ENCODE results near the gene TRIP13.

Gene TRIP13

GRCh38 chr5:949815-950560 is 57.3 kb downstream of the TRIP13 start:
- H3K27ac ChIP-seq = no peak overlapping the region
- no peak for TF ChIP-seq FOXP2 (optimal IDR thresholded peaks at IDR 0.05; ENCODE audit: control extremely low read depth, extremely low read length, insufficient read depth)
- no peak for TF ChIP-seq POLR2AphosphoS5 (IDR thresholded peaks at IDR 0.05; ENCODE audit: borderline replicate concordance, low read depth, low read length)
- TF ChIP-seq EZH2 (IDR thresholded peaks at IDR 0.05) = no peak
- H3K4me3 ChIP-seq = no peak overlapping the region
- no peak overlapping the region for H3K9ac ChIP-seq (ENCODE audit: insufficient read length)
- H3K36me3 ChIP-seq (ENCODE audit: insufficient read depth, low read length) = no peaks in the 10 kb centered on the region
- DNase-seq (ENCODE audit: low read depth, low spot score) = no peak
- H3K9me3 ChIP-seq (ENCODE audit: low read depth, low read length) = peaks cover 5% of the 10 kb centered on the region; the same call in 1 of the 2 replicates

GRCh38 chr5:951940-952596 is 59.4 kb downstream of the TRIP13 start:
- no peak overlapping the region for H3K9ac ChIP-seq (ENCODE audit: insufficient read length)
- no peak overlapping the region for H3K27ac ChIP-seq
- DNase-seq (ENCODE audit: low read depth, low spot score) = no peak
- no peaks in the 10 kb centered on the region for H3K36me3 ChIP-seq (ENCODE audit: insufficient read depth, low read length)
- no peak for TF ChIP-seq EZH2 (IDR thresholded peaks at IDR 0.05)
- TF ChIP-seq FOXP2 (optimal IDR thresholded peaks at IDR 0.05; ENCODE audit: control extremely low read depth, extremely low read length, insufficient read depth) = no peak
- peaks cover 5% of the 10 kb centered on the region; the same call in 1 of the 2 replicates for H3K9me3 ChIP-seq (ENCODE audit: low read depth, low read length)
- no peak overlapping the region for H3K4me3 ChIP-seq

GRCh38 chr5:952597-953271 is 60.0 kb downstream of the TRIP13 start:
- Histone ChIP-seq H3K27ac (no peak overlapping the region), H3K9ac (ENCODE audit: insufficient read length) (no peak overlapping the region), H3K9me3 (ENCODE audit: low read depth, low read length) (peaks cover 5% of the 10 kb centered on the region; the same call in 1 of the 2 replicates), H3K4me3 (no peak overlapping the region), H3K36me3 (ENCODE audit: insufficient read depth, low read length) (no peaks in the 10 kb centered on the region)
- TF ChIP-seq EZH2 (IDR thresholded peaks at IDR 0.05) = no peak
- TF ChIP-seq FOXP2 (optimal IDR thresholded peaks at IDR 0.05; ENCODE audit: control extremely low read depth, extremely low read length, insufficient read depth) = no peak
- no peak for TF ChIP-seq POLR2AphosphoS5 (IDR thresholded peaks at IDR 0.05; ENCODE audit: borderline replicate concordance, low read depth, low read length)
- DNase-seq (ENCODE audit: low read depth, low spot score) = no peak

GRCh38 chr5:953535-954449 is 61.1 kb downstream of the TRIP13 start:
- TF ChIP-seq POLR2AphosphoS5 (IDR thresholded peaks at IDR 0.05; ENCODE audit: borderline replicate concordance, low read depth, low read length) (no peak), EZH2 (IDR thresholded peaks at IDR 0.05) (no peak), FOXP2 (optimal IDR thresholded peaks at IDR 0.05; ENCODE audit: control extremely low read depth, extremely low read length, insufficient read depth) (no peak)
- no peak overlapping the region for H3K4me3 ChIP-seq
- no peaks in the 10 kb centered on the region for H3K36me3 ChIP-seq (ENCODE audit: insufficient read depth, low read length)
- DNase-seq (ENCODE audit: low read depth, low spot score) = no peak
- peaks cover 5% of the 10 kb centered on the region; the same call in 1 of the 2 replicates for H3K9me3 ChIP-seq (ENCODE audit: low read depth, low read length)
- H3K9ac ChIP-seq (ENCODE audit: insufficient read length) = no peak overlapping the region
- H3K27ac ChIP-seq = no peak overlapping the region

DNA sequence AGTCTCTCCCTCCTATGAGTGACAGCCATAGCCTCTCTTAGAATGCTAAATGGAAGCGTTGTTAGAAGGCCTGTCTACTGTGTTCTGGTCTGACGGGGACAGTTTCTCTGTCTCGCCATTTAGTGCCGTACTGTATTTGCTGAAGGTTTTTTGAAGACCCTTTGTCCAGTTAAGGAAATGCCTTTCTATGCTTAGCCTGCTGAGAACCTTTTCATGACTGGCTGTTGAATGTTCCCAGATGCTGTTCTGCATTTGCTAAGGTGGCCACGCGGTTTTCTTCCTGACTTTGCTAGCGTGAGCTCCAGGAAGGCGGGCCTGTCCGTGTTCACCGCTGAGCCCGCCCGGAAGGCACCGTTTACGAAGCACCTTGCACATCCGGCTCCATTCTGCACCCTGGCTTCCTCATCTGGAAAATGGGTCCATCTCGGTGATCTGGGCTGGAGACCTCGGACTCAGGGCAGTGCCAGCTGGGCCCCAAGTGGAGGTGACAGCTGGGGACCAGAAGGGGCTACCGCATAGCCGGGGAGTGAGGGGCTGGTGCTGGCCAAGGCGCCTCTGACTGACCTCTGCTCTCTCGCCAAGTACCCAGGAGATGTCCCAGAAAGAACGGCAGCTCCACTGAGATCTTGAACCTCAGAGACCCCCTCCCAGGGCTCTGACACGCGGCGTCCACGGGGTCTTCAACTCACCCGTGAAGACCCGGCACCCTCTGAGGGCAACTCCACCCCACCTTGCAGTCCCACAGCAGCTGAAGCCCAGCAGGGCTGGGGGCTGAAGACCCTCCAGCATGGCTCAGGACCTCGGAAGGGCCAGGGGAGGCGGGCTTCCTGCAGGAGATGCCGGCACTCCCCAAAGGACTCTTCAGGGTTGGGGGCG is 63.4 kb downstream of the TRIP13 start:
- peak overlapping the region; percentile 60; the same call in 1 of the 2 replicates for H3K27ac ChIP-seq
- H3K9ac ChIP-seq (ENCODE audit: insufficient read length) = no peak overlapping the region
- no peaks in the 10 kb centered on the region for H3K36me3 ChIP-seq (ENCODE audit: insufficient read depth, low read length)
- no peaks in the 10 kb centered on the region for H3K9me3 ChIP-seq (ENCODE audit: low read depth, low read length)
- no peak for TF ChIP-seq FOXP2 (optimal IDR thresholded peaks at IDR 0.05; ENCODE audit: control extremely low read depth, extremely low read length, insufficient read depth)
- no peak for TF ChIP-seq EZH2 (IDR thresholded peaks at IDR 0.05)
- TF ChIP-seq POLR2AphosphoS5 (IDR thresholded peaks at IDR 0.05; ENCODE audit: borderline replicate concordance, low read depth, low read length) = no peak
- DNase-seq (ENCODE audit: low read depth, low spot score) = no peak
- H3K4me3 ChIP-seq = no peak overlapping the region

- no peak for TF ChIP-seq EZH2 (IDR thresholded peaks at IDR 0.05)
- no peak for TF ChIP-seq POLR2AphosphoS5 (IDR thresholded peaks at IDR 0.05; ENCODE audit: borderline replicate concordance, low read depth, low read length)
- no peak for TF ChIP-seq FOXP2 (optimal IDR thresholded peaks at IDR 0.05; ENCODE audit: control extremely low read depth, extremely low read length, insufficient read depth)
- no peaks in the 10 kb centered on the region for H3K36me3 ChIP-seq (ENCODE audit: insufficient read depth, low read length)
- no peaks in the 10 kb centered on the region for H3K9me3 ChIP-seq (ENCODE audit: low read depth, low read length)
- H3K9ac ChIP-seq (ENCODE audit: insufficient read length) = peak overlapping the region; percentile 51
- peak overlapping the region; percentile 38; the same call in 1 of the 2 replicates for H3K4me3 ChIP-seq
- no peak for DNase-seq (ENCODE audit: low read depth, low spot score)
- peak overlapping the region; percentile 60 for H3K27ac ChIP-seq
Observed at GRCh38 chr5:956941-957747, 64.5 kb downstream of the TRIP13 start.
